Activated naive CD8-positive, alpha-beta T cell treated with anti-CD3 and anti-CD28 coated beads, Interleukin-2, amount 10 ng/mL, durations not matched to agents 7 days and 5 days (primary cell): ENCODE results near the gene MRFAP1L1. TPM values are rescaled to one million over a fixed set of nuclear protein-coding genes. Genes with fewer than 3 reads are reported as not detected.

Experiments
- ATAC-seq: fragments of 150-1000 bp; cut with Tn5 transposase; one replicate; pipeline ENCODE4 v1.10.0; 2021; ENCODE audit warnings: low read depth, moderate library complexity
- POLR2A ChIA-PET: fragments of 350-600 bp; sonication (Branson Sonifier 250); formaldehyde crosslinking; loops from one replicate; lab custom pipeline; 2021; ENCODE audit warnings: antibody characterized with exemption; lab: Charles Lee
- DNase-seq: peaks from one replicate; pipeline ENCODE4 v3.0.0; 2021
- H3K27ac Mint-ChIP-seq: one replicate; pipeline ENCODE4 v1.8.0; 2022; ENCODE audit warnings: mild to moderate bottlenecking, mixed read lengths
- H3K27me3 Mint-ChIP-seq: one replicate; pipeline ENCODE4 v1.8.0; 2022; ENCODE audit warnings: mild to moderate bottlenecking, moderate library complexity, mixed read lengths
- H3K36me3 Mint-ChIP-seq: one replicate; pipeline ENCODE4 v1.8.0; 2021; ENCODE audit warnings: mild to moderate bottlenecking, mixed read lengths
- H3K4me1 Mint-ChIP-seq: one replicate; pipeline ENCODE4 v1.8.0; 2021; ENCODE audit warnings: mixed read lengths
- H3K4me3 Mint-ChIP-seq: one replicate; pipeline ENCODE4 v1.8.0; 2022; ENCODE audit warnings: mild to moderate bottlenecking, moderate library complexity, mixed read lengths
- H3K9me3 Mint-ChIP-seq: one replicate; pipeline ENCODE4 v1.8.0; 2021; ENCODE audit warnings: mixed read lengths
- total RNA-seq, 2 experiments: library from RNA; stranded (reverse); gene quantifications; one replicate each; pipeline ENCODE4 v1.2.3, GENCODE V29; 2021

Gene MRFAP1L1
- total RNA-seq, 2 experiments from 2014 or later: 74.6 to 80.0 TPM

- no peaks in the 10 kb centered on the region for H3K36me3 Mint-ChIP-seq
- peaks cover 9% of the 10 kb centered on the region for H3K4me1 Mint-ChIP-seq
- DNase-seq (no peak), ATAC-seq (no peak)
- H3K27ac Mint-ChIP-seq: no peak overlapping the region
- POLR2A ChIA-PET: no interaction called here
- H3K27me3 Mint-ChIP-seq: no peaks in the 10 kb centered on the region
- H3K9me3 Mint-ChIP-seq: peaks cover 1% of the 10 kb centered on the region
- no peak overlapping the region for H3K4me3 Mint-ChIP-seq
Measured at GRCh38 chr4:6748286-6748685, 38.6 kb upstream of the MRFAP1L1 start.

GRCh38 chr4:6747294-6748051, 37.8 kb upstream of the MRFAP1L1 start:
- DNase-seq (no peak), ATAC-seq (no peak)
- Mint-ChIP-seq H3K4me1 (peaks cover 9% of the 10 kb centered on the region), H3K4me3 (no peak overlapping the region), H3K27ac (no peak overlapping the region), H3K9me3 (peaks cover 1% of the 10 kb centered on the region), H3K36me3 (no peaks in the 10 kb centered on the region), H3K27me3 (no peaks in the 10 kb centered on the region)
- POLR2A ChIA-PET: no interaction called here

- Mint-ChIP-seq H3K27ac (no peak overlapping the region), H3K4me1 (peaks cover 10% of the 10 kb centered on the region), H3K27me3 (no peaks in the 10 kb centered on the region), H3K9me3 (peaks cover 1% of the 10 kb centered on the region), H3K36me3 (no peaks in the 10 kb centered on the region), H3K4me3 (no peak overlapping the region)
- DNase-seq (no peak), ATAC-seq (no peak)
- POLR2A ChIA-PET: no interaction called here
Measured at GRCh38 chr4:6746721-6747293, 37.1 kb upstream of the MRFAP1L1 start.

GRCh38 chr4:6742989-6743388, 33.3 kb upstream of the MRFAP1L1 start:
- Mint-ChIP-seq H3K9me3 (peaks cover 5% of the 10 kb centered on the region), H3K4me1 (peaks cover 5% of the 10 kb centered on the region), H3K27me3 (peaks cover 4% of the 10 kb centered on the region), H3K4me3 (no peak overlapping the region), H3K27ac (no peak overlapping the region), H3K36me3 (no peaks in the 10 kb centered on the region)
- POLR2A ChIA-PET: no interaction called here
- no peak for DNase-seq
- ATAC-seq: no peak

GRCh38 chr4:6742507-6742906, 32.8 kb upstream of the MRFAP1L1 start:
- Mint-ChIP-seq H3K4me3 (no peak overlapping the region), H3K9me3 (peaks cover 5% of the 10 kb centered on the region), H3K4me1 (peaks cover 5% of the 10 kb centered on the region), H3K36me3 (no peaks in the 10 kb centered on the region), H3K27ac (no peak overlapping the region), H3K27me3 (peaks cover 9% of the 10 kb centered on the region)
- POLR2A ChIA-PET: no interaction called here
- ATAC-seq (no peak), DNase-seq (no peak)

- Mint-ChIP-seq H3K27ac (no peak overlapping the region), H3K4me3 (no peak overlapping the region), H3K27me3 (peaks cover 10% of the 10 kb centered on the region), H3K36me3 (no peaks in the 10 kb centered on the region), H3K9me3 (peaks cover 5% of the 10 kb centered on the region), H3K4me1 (peaks cover 5% of the 10 kb centered on the region)
- DNase-seq (no peak), ATAC-seq (no peak)
- POLR2A ChIA-PET: no interaction called here
Measured at GRCh38 chr4:6740347-6740746, 30.7 kb upstream of the MRFAP1L1 start.

- ATAC-seq: no peak
- Mint-ChIP-seq H3K27me3 (peaks cover 10% of the 10 kb centered on the region), H3K4me3 (no peak overlapping the region), H3K27ac (no peak overlapping the region), H3K4me1 (peaks cover 4% of the 10 kb centered on the region), H3K36me3 (no peaks in the 10 kb centered on the region), H3K9me3 (peaks cover 4% of the 10 kb centered on the region)
- POLR2A ChIA-PET: no interaction called here
- DNase-seq: no peak
Measured at GRCh38 chr4:6739920-6740319, 30.3 kb upstream of the MRFAP1L1 start.

- DNase-seq (no peak), ATAC-seq (no peak)
- POLR2A ChIA-PET: no interaction called here
- H3K27me3 Mint-ChIP-seq: peaks cover 10% of the 10 kb centered on the region
- H3K36me3 Mint-ChIP-seq: no peaks in the 10 kb centered on the region
- no peak overlapping the region for H3K4me3 Mint-ChIP-seq
- peaks cover 1% of the 10 kb centered on the region for H3K9me3 Mint-ChIP-seq
- H3K27ac Mint-ChIP-seq: no peak overlapping the region
- no peaks in the 10 kb centered on the region for H3K4me1 Mint-ChIP-seq
Measured at GRCh38 chr4:6734165-6734786, 24.6 kb upstream of the MRFAP1L1 start.

GRCh38 chr4:6733358-6734164, 23.9 kb upstream of the MRFAP1L1 start:
- no peak for DNase-seq
- ATAC-seq: no peak
- Mint-ChIP-seq H3K27ac (no peak overlapping the region), H3K4me1 (no peaks in the 10 kb centered on the region), H3K4me3 (no peak overlapping the region), H3K36me3 (no peaks in the 10 kb centered on the region), H3K27me3 (peaks cover 7% of the 10 kb centered on the region), H3K9me3 (peaks cover under 1% of the 10 kb centered on the region)
- POLR2A ChIA-PET: no interaction called here

GRCh38 chr4:6732441-6733357, 23.0 kb upstream of the MRFAP1L1 start:
- no peak overlapping the region for H3K27ac Mint-ChIP-seq
- H3K4me3 Mint-ChIP-seq: no peak overlapping the region
- no peaks in the 10 kb centered on the region for H3K9me3 Mint-ChIP-seq
- no peaks in the 10 kb centered on the region for H3K36me3 Mint-ChIP-seq
- ATAC-seq (no peak), DNase-seq (no peak)
- H3K27me3 Mint-ChIP-seq: peaks cover 3% of the 10 kb centered on the region
- POLR2A ChIA-PET: no interaction called here
- H3K4me1 Mint-ChIP-seq: peaks cover 5% of the 10 kb centered on the region

GRCh38 chr4:6731780-6732179, 22.1 kb upstream of the MRFAP1L1 start:
- Mint-ChIP-seq H3K36me3 (no peaks in the 10 kb centered on the region), H3K9me3 (no peaks in the 10 kb centered on the region), H3K27me3 (no peaks in the 10 kb centered on the region), H3K27ac (no peak overlapping the region), H3K4me1 (peaks cover 5% of the 10 kb centered on the region), H3K4me3 (no peak overlapping the region)
- ATAC-seq (no peak), DNase-seq (no peak)
- POLR2A ChIA-PET: no interaction called here

- Mint-ChIP-seq H3K36me3 (no peaks in the 10 kb centered on the region), H3K4me3 (no peak overlapping the region), H3K27ac (no peak overlapping the region), H3K27me3 (no peaks in the 10 kb centered on the region), H3K4me1 (peaks cover 5% of the 10 kb centered on the region), H3K9me3 (no peaks in the 10 kb centered on the region)
- POLR2A ChIA-PET: no interaction called here
- DNase-seq (no peak), ATAC-seq (no peak)
Measured at GRCh38 chr4:6731318-6731675, 21.6 kb upstream of the MRFAP1L1 start.
